KG1 (cell line): ENCODE results near the gene ERP44.

ENCODE experiments used
- DNase-seq: peaks from one replicate; lab custom pipeline; 2025; lab: John Stamatoyannopoulos, UW

Gene ERP44

DNA sequence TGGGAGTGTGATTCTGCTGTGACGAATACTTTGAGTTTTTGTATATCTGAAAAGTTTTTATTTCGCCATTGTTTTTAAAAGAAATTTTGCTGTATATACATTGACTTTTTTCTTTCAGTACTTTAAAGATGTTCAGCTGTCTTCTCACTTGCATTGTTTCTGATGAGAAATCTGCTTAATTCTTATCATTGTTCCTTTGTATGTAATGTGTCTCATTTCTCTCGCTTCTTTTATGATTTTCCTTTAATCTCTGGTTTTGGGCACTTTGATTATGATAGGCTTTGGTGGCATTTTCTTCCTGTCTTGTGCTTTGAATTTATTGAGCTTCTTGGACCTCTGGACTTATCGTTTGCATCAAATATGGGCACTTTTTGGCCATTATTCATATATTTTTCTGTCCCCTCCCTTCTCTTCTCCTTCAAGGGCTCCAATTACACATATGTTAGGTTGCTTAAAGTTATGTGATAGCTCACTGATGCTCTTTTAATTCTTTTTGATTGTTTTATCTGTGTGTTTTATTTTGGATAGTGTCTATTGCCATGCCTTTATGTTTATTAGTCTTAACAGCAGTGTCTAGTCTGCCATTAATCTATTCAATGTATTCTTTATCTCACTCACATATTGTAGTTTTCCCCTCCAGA, 161.7 kb downstream of the ERP44 start:
- DNase-seq, result no peak

DNA sequence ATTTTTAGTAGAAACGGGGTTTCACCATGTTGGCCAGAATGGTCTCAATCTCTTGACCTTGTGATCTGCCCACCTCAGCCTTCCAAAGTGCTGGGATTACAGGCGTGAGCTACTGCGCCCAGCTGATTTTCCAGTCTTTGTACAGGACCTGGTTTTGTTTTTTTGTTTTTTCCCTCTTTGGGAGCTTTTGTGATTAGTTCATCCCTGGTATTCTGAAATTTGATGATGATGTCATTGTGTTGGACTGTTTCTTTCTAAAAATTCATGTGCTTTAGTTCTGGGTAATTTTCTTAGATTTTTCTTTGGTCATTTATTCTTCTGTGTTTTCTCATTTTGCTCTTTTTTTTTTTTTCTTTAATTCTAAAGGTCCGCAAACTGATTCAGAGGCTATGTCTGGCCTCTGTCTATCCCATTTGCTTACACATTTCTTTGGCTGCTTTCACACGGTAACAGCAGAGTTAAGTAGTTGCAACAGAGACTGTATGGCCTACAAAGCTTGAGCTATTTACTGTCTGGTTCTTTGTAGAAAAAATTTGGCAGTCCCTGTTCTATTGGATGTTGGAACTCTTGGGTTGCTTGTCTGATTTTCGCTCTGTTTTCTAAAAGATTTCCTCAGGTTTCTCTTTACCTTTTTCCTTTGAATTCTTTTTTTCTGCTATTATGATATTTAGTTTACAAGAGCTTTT, 167.5 kb downstream of the ERP44 start:
- DNase-seq, result no peak

- DNase-seq, result no peak
Measured at GRCh38 chr9:99929652-99930051, 169.1 kb downstream of the ERP44 start.
